Measurements from ENCODE around the gene MGAT4A. TPM values are rescaled to one million over a fixed set of nuclear protein-coding genes. Genes with fewer than 3 reads are reported as not detected.

MGAT4A gene
- total and polyA plus RNA-seq, 2 of the 13 experiments (the other 11 are each of a cell fraction or from before 2014, with no cell fraction given), result 47.2 to 90.9 TPM

GRCh38 chr2:98583816-98584618 lies 146.9 kb downstream of the MGAT4A start (continued):
- peak; percentile 89; the same call in 1 of the 2 replicates for TF ChIP-seq REPIN1 (CRISPR knock-in tag; IDR thresholded peaks at IDR 0.05; ENCODE audit: borderline replicate concordance, low read depth)
- TF ChIP-seq, protein P1, sequence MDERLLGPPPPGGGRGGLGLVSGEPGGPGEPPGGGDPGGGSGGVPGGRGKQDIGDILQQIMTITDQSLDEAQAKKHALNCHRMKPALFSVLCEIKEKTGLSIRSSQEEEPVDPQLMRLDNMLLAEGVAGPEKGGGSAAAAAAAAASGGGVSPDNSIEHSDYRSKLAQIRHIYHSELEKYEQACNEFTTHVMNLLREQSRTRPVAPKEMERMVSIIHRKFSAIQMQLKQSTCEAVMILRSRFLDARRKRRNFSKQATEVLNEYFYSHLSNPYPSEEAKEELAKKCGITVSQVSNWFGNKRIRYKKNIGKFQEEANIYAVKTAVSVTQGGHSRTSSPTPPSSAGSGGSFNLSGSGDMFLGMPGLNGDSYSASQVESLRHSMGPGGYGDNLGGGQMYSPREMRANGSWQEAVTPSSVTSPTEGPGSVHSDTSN (CRISPR knock-in tag; IDR thresholded peaks at IDR 0.05), result no peak
- TF ChIP-seq DNMT1 (CRISPR knock-in tag; IDR thresholded peaks at IDR 0.05), result 0 out of 2 replicates have a peak, but pooled peaks have one; percentile 65
- TF ChIP-seq RAD21 (CRISPR knock-in tag; IDR thresholded peaks at IDR 0.05), result peak; percentile 40
- no peak for TF ChIP-seq RORA (CRISPR knock-in tag; IDR thresholded peaks at IDR 0.05)
- TF ChIP-seq STAG1 (CRISPR knock-in tag; IDR thresholded peaks at IDR 0.05), result peak; percentile 26; the same call in 1 of the 2 replicates
- TF ChIP-seq ZSCAN29 (CRISPR knock-in tag; conservative IDR thresholded peaks at IDR 0.05), result peak; percentile 69; the same call in 1 of the 2 replicates
- TF ChIP-seq RARA (CRISPR knock-in tag; IDR thresholded peaks at IDR 0.05), result peak; percentile 44
- TF ChIP-seq NCOR1 (IDR thresholded peaks at IDR 0.05; ENCODE audit: borderline replicate concordance, low read length), result peak; percentile 63; the same call in 1 of the 2 replicates
- peak; percentile 34 for TF ChIP-seq YY1 (IDR thresholded peaks at IDR 0.05; ENCODE audit: insufficient read depth, insufficient replicate concordance, low read depth, low read length)

DNA sequence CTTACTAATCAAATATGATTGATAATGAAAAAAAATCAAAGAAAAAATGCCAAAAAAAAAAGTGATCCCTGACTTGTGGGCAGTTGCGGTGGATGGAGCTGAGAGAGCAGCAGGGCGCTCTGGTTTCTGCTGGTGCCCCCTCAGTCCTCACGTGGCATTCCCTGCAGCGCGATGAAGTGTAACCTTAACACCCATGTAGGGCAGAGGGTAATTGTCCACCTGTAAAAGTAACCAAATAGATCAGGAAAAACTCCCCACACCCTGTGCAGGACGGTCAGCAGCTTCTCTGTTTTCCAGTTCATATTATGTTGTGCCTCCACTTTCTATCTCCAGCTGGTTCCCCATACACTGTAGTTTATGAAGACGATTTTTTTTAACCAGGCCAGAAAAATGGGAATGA lies 147.7 kb downstream of the MGAT4A start:
- CTCF ChIA-PET (ENCODE audit: low intra/inter-chr PET ratio, low total read pairs), result no interaction called here
- ATAC-seq, result no peak
- no peak for FAIRE-seq
- Histone ChIP-seq H3K27ac (ENCODE audit: extremely low read length, insufficient read depth, low read length) (peak overlapping the region; percentile 83), H3K9ac (ENCODE audit: insufficient read depth, low read depth, low read length) (no peak overlapping the region), H3K4me1 (ENCODE audit: insufficient read depth, low read length) (peaks cover 19% of the 10 kb centered on the region), H3K9me3 (ENCODE audit: low read length) (no peaks in the 10 kb centered on the region), H4K20me1 (ENCODE audit: insufficient read depth, low read length) (no peaks in the 10 kb centered on the region), H3K36me3 (replicated peaks in 1 of 2; ENCODE audit: control insufficient read depth in 1 of 2, insufficient read depth in 2 of 2, low read length in 2 of 2) (peaks cover 3 to 7% of the 10 kb centered on the region in 2 experiments; a peak in 4 of 5 replicates), H3K4me3 (replicated peaks in 1 of 3; ENCODE audit: insufficient read depth in 1 of 3, low read depth in 2 of 3, low read length in 3 of 3) (no peak overlapping the region), H2AFZ (ENCODE audit: low read length) (no peak overlapping the region), H3K4me2 (ENCODE audit: low read depth, low read length) (0 out of 2 replicates have a peak overlapping the region, but pooled peaks have one; percentile 68), H3K79me2 (ENCODE audit: insufficient read depth, low read length) (no peaks in the 10 kb centered on the region), H3K27me3 (ENCODE audit: control insufficient read depth in 1 of 2, insufficient read depth in 2 of 2, low read length in 2 of 2) (no peaks in the 10 kb centered on the region)
- POLR2A ChIA-PET, result interaction anchor here (0.9 to 1.6 kb wide), 4 partner anchors 13 to 152 kb away, joined by 3 to 5 read pairs (median 4); partner anchors contain the start of genes COA5 and UNC50
- no peak for TF ChIP-seq SIX1 (CRISPR knock-in tag; IDR thresholded peaks at IDR 0.05; ENCODE audit: borderline replicate concordance)
- TF ChIP-seq, protein P2, sequence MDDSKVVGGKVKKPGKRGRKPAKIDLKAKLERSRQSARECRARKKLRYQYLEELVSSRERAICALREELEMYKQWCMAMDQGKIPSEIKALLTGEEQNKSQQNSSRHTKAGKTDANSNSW (CRISPR knock-in tag; IDR thresholded peaks at IDR 0.05; ENCODE audit: borderline replicate concordance), result no peak
- TF ChIP-seq PLSCR1 (CRISPR knock-in tag; IDR thresholded peaks at IDR 0.05; ENCODE audit: borderline replicate concordance), result no peak
- no peak for TF ChIP-seq PHF21A (CRISPR knock-in tag; IDR thresholded peaks at IDR 0.05)
- TF ChIP-seq ZBTB43 (CRISPR knock-in tag; conservative IDR thresholded peaks at IDR 0.05), result 0 out of 2 replicates have a peak, but pooled peaks have one; percentile 1
- no peak for DNase-seq (ENCODE audit: low spot score)
- intact Hi-C loops (cut with micrococcal nuclease; ENCODE audit: unreplicated experiment) (no loop called here), in situ Hi-C loops (cut with HindIII; ENCODE audit: extremely low pct_ligation_motif_present, low pct_unique_long_range_greater_than_20kb) (no loop called here)
- no TSS peak for BruUV-seq (replicated peaks)
- WGBS (ENCODE audit: low lambda C conversion rate), result 96% methylated on average over 7 of the region's 7 CpGs
